Eye (tissue), 1 donor: Measurements from ENCODE around the gene GALM.
"Not testable (repeated sequence)": the region's sequence is repeated elsewhere in the genome, so short reads cannot be mapped to it uniquely, and the experiment has no call there.

Experiments
- DNase-seq: peaks from one replicate; pipeline ENCODE4 v3.0.0-alpha.2; 2015

GALM gene

DNA sequence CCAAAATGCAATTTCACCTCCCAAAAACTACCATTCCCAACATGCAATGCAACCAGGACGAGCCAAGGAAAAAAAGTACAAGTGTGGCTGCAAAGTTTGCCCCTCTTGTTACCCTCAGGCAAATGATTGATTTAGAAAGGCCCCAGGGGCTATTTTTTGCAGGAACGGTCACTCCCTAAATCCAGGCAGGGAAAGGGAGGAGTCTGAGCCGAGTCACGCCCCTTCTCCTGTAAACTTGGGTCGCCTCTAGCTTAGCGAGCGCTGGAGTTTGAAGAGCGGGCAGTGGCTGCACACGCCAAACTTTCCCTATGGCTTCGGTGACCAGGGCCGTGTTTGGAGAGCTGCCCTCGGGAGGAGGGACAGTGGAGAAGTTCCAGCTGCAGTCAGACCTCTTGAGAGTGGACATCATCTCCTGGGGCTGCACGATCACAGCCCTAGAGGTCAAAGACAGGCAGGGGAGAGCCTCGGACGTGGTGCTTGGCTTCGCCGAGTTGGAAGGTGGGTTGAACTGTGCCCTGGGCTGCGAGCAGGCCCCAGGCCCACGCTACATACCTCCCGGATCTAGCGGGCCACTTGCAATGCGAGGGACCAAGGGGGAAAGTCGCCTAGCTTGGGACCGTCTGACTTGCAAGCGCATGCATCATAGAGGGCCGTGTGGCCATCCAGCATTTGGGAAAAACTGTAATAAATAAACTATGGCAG is at the start of gene GALM:
GALM (plus strand) TSS at position 261 of the 702 bp plus-strand sequence; CDS start at position 309, 48 bp downstream.
- DNase-seq = peak; percentile 97

GRCh38 chr2:38617301-38617700 is 48.6 kb upstream of the GALM start:
- DNase-seq = no peak

GRCh38 chr2:38619458-38620164 is 46.3 kb upstream of the GALM start:
- DNase-seq = no peak

GRCh38 chr2:38620282-38620977 is 45.5 kb upstream of the GALM start:
- peak; percentile 53 for DNase-seq

DNA sequence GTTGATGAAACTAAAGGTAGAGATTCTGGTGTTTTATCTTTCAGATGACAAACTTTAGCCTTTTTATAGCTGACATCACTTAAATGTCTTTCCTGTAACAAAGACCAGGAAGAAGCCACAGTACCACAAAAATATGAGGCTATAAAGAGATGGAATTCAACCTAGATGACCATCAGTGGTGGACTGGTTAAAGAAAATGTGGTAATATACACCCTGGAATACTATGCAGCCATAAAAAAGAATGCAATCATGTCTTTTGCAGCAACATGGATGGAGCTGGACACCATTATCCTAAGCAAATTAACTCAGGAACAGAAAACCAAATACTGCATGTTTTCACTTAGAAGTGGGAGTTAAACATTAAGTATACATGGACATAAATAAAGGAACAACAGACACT is 44.9 kb upstream of the GALM start:
- DNase-seq = no peak

DNA sequence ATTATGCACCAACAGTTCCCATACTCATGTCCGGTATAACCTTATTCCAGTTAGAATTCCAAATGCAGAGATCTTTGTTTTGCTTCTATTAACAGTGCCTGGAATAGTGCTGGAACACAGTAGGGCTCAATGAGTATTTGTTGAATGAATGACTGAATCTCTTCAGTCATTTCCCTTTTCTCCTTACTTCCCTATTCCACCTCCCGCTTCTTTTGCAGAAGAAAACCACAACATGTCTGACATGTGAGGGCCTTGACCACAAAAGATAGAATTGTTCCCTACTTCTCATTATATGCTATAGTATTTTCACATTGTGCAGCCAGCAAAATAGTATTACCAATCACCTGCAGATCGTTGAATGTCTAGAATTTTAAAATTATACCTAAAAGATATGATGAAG is 43.7 kb upstream of the GALM start:
- DNase-seq = no peak

- no peak for DNase-seq
These were observed 39.4 kb upstream of the GALM start for GRCh38 chr2:38626326-38627035.

- no peak for DNase-seq
These were observed 38.5 kb upstream of the GALM start for GRCh38 chr2:38627391-38627790.

DNA sequence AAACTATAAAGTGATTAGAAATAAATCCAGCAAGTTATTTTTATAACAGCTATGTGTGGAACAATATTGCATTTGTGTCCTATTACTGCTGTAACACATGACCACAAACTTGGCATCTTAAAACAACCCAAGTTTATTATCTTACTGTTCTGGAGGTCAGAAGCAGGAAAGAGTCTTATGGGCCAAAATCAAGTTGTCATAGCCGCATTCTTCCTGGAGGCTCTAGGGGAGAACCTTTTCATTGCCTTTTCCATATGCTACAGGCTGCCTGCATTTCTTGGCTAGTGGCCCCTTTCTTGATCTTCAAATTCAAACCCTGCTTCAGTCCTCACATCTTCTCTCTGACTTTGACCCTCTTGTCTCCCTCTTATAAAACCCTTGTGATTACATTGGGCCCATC is 36.2 kb upstream of the GALM start:
- no peak for DNase-seq

GRCh38 chr2:38631976-38632375 is 33.9 kb upstream of the GALM start:
- no peak for DNase-seq

DNA sequence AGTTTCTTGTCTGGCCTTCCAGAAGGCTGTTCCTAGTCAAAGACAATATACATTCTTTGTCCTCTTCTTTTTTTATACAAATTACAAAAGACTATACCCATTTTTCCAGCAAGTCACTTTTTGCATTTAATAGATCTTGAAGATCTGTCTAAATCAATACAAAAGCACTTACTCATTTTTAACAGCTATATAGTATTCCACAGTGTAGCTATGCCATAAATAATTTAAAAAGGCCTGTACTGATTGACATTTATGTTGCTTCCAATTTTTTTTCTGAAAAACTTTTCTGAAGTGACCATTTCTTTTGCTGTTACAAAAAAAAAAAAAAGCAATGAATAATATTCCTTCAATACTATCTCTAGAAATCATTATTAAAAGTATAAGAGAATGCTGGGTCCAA is 32.9 kb upstream of the GALM start:
- no peak for DNase-seq

DNA sequence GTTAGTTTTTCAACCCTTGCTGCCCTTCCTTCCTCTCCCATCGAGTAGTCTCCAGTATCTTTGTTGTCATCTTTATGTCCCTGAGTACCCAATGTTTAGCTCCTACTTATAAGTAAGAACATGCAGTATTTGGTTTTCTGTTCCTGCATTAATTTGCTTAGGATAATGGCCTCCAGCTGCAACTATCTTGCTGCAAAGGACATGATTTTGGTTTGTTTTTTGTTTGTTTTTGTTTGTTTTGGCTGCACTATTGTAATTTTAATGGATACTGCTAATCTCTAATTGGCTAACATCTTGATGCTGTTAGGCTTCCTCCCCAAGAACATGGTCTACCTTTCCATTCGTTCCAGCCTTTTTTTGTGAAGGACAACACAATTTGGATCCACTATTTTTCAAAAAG is 32.0 kb upstream of the GALM start:
- DNase-seq = no peak

GRCh38 chr2:38634684-38635083 is 31.2 kb upstream of the GALM start:
- no peak for DNase-seq

- no peak for DNase-seq
These were observed 30.8 kb upstream of the GALM start for GRCh38 chr2:38635139-38635538.

DNA sequence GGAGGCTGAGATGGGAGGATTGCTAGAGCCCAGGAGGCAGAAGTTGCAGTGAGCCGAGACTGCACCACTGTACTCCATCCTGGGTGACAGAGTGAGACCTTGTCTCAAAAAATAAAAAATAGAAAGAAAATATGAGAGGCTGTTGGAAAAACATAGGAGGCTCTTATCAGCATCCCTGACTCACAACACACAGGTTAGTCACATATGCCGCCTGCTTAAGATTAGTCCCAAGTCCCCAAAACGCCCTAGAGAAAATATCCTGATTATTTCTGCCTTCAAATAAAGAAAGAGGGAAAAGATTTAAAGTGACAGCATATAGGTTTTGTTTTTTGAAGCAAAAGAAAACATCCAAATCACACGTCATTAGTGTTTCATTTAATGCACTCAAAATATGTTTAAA is 29.8 kb upstream of the GALM start:
- no peak for DNase-seq

DNA sequence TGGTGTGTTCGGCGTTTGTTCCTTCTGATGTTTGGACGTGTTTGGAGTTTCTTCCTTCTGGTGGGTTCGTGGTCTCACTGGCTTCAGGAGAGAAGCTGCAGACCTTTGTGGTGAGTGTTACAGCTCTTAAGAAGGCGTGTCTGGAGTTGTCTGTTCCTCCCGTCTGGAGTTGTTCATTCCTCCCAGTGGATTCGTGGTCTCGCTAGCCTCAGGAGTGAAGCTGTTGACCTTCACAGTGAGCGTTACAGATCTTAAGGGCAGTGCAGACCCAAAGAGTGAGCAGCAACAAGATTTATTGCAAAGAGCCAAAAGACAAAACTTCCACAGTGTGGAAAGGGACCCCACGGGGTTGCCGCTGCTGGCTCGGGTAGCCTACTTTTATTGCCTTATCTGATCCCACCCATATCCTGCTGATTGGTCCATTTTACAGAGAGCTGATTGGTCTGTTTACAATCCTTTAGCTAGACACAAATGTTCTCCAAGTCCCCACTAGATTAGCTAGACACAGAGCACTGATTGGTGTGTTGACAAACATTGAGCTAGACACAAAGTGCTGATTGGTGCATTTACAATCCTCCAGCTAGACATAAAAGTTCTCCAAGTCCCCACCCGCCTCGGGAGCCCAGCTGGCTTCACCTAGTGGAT is 23.4 kb upstream of the GALM start:
- not testable (repeated sequence) for DNase-seq

DNA sequence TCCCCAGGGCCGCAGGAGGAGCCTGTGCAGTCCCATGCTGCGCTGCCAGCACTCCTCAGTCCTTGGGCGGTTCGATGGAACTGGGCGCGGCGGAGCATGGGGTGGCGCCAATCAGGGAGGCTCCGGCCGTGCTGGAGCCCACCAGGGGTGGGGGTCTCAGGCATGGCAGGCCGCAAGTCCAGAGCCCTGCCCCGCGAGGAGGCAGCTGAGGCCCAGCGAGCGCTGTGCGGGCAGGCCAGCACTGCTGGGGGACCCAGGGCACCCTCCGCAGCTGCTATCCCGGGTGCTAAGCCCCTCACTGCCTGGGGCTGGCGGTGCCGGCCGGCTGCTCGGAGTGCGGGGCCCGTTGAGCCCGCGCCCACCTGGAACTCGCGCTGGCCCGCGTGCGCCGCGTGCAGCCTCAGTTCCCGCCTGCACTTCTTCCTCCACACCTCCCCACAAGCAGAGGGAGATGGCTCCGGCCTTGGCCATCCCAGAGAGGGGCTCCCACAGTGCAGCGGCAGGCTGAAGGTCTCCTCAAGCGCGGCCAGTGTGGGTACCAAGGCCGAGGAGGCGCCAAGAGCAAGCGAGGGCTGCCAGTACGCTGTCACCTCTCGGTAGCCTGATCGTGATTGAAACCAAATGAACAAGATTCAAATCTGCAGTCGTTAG is 22.8 kb upstream of the GALM start:
- DNase-seq = no peak

GRCh38 chr2:38643683-38644511 is 22.0 kb upstream of the GALM start:
- DNase-seq = not testable (repeated sequence)

- DNase-seq = no peak
These were observed 17.7 kb upstream of the GALM start for GRCh38 chr2:38648107-38648761.

- DNase-seq = no peak
These were observed 16.7 kb upstream of the GALM start for GRCh38 chr2:38649176-38649728.
